GM21717 (cell line): ENCODE data around the gene NCS1.

Experiments used
- ATAC-seq: cut with Tn5 transposase; IDR thresholded peaks from one replicate; pipeline ENCODE4 v1.9.1; 2021; ENCODE audit warnings: mild to moderate bottlenecking, moderate library complexity; ENCODE audit not compliant: unreplicated experiment

The NCS1 gene

DNA sequence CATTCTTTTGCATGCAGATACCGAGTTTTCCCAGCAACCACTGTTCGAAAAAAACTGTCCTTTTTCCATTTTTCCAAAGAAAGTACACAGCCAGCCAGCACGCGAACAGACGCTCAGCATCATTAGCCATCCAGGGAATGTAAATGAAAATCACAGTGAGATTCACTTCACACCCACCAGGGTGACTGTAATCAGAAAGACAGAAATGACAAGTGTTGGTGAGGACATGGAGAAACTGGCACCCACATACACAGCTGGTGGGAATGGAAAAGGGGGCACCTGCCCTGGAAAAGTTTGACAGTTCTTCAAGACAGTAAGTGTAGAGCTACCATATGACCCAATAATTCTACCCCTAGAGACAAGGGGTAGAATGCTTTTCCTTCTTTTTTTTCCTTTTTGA is 25.0 kb upstream of the NCS1 start:
- no peak for ATAC-seq

DNA sequence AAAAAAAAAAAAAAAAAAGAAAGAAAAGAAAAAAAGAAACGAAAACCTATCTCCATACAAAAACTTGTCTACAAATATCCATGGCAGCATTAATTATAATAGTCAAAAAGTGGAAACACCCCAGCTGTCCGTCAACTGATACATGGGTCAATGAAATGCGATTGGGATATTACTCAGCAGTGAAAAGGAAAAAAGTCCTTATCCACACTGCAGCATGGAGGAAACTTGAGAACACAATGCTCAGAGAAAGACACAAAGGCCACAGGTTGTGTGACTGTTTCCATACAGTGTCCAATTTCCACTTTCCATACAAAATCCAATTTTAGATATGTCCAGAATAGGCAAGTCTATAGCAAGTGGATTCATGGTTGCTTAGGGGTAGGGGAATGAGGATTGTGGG is 24.3 kb upstream of the NCS1 start:
- ATAC-seq = no peak

DNA sequence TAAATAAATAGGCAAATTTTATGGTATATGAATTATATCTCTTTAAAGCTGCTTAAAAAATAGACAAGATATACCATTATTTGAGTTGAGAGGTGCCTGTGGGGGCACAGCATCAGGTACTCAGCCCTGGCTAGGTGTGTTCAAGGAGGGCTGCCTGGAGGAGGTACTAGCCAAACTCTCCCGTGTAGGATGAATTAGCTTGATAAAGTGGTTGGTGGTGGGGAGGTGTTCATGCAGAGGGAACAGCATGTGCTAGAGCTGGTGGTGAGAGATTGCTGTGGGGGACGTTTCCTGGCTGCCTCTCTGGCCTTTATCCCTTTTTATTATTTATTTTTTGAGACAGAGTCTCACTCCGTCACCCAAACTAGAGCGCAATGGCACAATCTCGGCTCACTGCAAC is 23.2 kb upstream of the NCS1 start:
- no peak for ATAC-seq

DNA sequence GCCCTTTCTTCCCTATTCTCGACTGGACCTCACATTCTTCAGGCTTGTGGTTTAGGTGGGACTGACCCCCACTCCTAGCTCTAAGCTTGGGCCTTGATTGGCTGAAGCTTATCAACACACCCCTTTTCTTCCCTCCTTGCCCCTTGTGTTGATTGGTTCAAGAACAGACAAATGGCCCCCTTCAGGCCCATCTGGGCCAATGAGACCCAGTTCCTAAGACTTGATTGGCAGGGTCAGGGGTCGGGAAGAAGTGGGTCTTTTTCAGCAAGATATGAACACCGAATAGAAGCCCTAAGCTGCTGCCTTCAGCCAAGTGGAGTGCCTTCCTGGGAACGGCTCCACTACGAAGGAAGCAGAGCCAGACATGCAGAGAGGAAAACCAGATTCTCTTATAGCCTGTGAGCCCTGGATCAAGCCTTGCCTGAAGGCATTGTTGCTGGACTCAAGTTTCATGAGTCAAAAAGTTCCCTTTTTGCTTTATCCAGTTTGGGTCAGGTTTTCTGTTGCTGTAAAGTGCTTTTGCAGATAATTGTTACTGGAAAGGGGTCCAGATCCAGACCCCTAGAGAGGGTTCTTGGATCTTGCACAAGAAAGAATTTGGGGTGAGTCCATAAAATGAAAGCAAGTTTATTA is 22.4 kb upstream of the NCS1 start:
- ATAC-seq = no peak

DNA sequence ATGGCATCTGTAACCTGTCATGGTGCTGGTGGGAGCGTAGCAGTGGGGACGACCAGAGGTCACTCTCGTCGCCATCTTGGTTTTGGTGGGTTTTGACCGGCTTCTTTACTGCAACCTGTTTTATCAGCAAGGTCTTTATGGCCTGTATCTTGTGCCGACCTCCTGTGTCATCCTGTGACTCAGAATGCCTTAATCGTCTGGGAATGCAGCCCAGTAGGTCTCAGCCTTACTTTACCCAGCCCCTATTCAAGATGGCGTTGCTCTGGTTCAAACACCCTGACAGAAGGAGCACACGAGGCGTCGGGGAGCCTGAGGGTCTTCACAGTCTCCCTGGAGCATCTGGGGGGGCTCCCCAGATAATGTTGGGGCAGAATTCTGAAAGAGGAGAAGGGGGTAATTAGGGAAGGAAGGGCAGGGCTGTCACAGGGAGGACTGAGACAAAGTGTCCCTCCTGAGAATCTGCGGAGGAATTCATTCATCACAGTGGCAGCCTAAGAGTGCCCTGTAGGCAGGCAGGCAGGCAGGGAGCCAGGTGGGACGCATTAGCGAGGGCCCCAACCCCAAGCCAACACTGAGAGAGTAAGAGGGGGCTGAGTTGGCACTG is 21.3 kb upstream of the NCS1 start:
- no peak for ATAC-seq

DNA sequence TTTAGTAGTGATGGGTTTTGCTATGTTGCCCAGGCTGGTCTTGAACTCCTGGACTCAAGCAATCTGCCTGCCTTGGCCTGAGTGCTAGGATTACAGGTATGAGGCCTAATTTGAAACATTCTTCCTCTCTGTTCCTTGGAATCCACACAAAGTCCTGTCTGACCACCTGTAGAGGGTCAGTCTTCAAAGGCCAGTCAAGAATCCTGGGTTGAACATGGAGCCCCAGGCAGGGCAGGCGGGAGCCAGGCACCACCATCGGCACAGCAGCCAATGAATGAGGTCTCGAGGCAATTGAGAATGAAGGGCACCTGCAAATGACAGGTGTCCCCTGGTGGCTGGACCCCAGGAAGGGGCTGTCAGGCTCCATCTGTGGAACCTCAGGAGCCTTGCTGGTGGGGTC is 17.4 kb upstream of the NCS1 start:
- ATAC-seq = no peak

DNA sequence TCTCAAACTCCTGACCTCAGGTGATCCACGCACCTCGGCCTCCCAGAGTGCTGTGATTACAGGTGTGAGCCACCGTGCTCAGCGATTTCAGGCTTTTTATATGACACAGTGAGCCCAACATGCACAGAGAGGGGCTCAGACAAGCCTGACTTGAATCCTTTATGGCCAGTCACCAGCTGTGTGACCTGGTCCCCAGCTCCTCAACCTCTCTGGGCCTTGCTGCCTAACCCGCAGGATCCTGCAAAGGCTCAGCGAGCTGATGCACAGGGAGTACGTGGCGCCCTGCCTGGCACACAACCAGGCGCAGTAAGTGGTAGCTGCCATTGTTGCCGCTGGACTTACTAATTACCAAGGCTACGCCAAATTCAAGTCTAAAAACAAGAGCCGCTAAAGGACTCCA is 16.6 kb upstream of the NCS1 start:
- no peak for ATAC-seq

DNA sequence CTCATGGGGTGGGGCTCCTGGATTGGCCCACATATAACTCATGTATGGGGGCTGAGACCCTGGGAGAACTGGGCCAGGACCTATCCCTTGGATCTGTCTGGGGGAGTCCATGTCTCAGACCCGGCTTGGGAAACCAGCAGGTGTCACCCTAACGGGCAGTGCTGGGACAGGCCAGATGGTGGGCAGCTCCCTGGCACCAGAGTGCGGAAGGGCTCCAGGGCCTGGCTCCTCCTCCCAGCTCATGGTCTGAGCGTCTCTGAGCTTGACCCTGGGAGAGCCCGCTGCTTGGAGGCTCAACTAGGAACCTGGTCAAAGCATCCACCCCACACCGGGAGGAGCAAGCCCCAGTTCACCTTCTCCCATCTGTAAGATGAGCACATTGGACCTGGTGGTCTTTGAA is 15.5 kb upstream of the NCS1 start:
- ATAC-seq = no peak

DNA sequence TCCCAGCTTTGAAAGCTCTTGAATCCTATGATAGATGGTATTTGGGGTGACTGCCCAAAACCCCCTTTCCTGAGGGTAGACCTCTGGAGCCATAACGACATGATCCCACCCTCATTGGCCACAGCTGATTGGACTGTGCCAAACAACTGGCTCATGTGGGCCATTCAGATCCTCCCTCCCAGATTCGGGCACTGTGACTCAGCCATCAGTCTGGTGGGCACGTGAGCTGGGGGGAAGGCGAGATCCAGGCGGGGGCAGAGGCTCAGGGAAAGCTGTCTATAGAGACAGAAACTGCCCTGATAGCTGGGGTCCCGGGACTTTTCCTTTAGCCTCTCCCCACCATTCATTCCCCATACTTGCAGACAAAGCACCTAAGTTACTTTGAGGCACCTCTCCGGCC is 15.1 kb upstream of the NCS1 start:
- ATAC-seq = no peak

DNA sequence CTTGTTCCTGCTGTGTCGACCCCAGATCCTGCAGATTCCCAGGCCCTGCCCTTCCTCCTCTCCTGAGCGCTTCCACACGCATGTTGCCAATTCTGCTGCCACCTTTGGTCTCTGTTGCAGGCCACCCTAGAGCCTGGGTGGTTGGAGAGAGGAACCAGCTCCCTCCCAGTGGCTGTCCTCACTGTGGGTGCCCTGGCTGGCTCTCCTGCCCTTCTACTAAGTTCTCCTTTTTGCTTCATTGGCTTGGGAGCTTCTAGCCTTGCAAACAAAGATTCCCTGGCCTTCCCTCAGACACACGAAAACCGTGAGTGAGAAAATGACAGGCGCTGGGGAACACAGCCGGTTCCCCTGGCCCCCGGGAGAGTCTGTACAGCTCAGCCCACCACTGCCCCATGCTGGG is 14.2 kb upstream of the NCS1 start:
- ATAC-seq = no peak

DNA sequence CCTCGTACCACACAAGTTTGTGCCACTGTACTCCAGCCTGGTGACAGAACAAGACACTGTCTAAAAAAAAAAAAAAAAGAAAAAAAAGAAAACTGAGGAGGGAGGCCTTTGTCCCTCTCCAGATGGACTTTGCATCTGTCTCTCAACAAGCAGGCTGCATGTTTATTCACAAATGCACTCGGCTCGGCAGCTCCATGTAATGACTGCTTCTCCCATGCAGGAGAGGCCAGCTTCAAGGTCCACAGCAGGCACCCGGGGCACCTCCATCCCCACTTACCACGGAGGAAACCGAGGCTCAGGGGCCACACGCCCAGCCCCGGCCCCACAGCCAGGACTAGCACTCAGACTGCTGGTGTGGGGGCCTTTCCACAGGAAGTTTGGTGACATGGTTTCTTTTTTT is 13.1 kb upstream of the NCS1 start:
- no peak for ATAC-seq

DNA sequence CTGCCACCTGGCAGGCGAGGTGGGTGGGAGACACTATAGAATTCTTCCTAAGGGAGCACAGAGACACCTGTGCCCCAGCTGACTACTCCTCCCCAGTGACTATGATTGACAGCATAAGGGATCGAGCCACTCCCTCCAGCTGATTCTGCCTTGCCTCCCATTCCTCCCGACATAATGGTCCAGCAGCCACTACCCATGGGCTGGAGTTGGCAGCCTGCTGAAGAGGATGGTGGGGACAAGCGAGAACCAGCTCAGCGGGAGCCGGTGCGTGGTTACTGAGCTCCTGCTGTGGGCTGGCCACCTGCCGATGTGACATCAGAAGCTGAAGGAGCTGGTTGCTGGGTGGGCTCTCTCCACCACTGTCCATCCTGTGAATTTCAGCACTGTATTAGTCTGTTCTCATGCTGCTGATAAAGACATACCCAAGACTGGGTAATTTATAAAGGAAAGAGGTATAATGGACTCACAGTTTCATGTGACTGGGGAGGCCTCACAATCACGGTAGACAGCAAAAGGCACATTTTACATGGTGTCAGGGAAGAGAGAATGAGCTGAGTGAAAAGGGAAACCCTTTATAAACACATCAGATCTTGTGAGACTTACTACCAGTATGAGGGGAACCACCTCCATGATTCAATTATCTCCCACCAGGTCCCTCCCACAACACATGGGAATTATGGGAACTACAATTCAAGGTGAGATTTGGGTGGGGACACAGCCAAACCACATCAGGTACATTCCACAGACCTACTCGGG is 12.1 kb upstream of the NCS1 start:
- no peak for ATAC-seq

DNA sequence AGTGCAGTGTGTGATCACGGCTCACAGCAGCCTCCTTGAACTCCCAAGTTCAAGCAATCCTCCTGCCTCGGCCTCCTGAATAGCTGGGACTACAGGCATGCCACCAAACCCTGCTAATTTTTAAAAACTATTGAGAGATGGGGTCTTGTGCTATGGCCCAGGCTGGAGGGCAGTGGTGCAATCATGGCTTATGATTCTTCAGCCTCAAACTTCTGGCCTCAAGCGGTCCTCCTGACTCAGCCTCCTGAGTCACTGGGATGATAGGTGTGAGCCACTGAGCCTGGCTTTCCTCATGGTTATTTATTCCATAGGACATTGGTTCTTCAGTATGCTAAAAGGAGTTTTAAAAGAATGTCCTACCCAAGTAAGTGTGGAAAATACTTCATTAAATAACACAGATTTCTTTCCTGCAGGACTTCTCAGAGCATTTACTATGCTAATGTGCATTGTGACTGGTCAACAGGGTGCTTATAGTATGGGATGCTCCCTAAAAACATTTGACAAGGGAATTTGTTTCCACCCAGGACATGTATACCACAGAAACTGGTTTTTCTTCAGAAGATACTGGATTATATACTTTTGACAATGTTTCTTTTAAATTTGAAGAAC is 11.2 kb upstream of the NCS1 start:
- ATAC-seq = no peak

DNA sequence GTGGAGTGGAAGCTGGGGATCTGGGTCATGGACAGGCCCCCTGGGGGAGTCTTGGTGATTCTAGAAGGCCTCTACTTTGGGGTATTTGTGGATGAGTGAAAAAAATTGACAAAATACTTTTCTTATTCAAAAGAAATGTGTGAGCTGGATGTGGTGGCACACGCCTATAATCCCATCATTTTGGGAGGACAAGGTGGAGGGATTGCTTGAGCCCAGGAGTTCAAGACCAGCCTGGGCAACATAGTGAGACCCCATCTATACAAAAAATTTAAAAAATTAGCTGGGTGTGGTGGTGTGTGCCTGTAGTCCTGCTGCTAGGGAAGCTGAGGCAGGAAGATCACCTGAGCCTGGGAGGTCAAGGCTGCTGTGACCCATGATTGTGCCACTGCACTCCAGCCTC is 6.6 kb upstream of the NCS1 start:
- ATAC-seq = no peak

DNA sequence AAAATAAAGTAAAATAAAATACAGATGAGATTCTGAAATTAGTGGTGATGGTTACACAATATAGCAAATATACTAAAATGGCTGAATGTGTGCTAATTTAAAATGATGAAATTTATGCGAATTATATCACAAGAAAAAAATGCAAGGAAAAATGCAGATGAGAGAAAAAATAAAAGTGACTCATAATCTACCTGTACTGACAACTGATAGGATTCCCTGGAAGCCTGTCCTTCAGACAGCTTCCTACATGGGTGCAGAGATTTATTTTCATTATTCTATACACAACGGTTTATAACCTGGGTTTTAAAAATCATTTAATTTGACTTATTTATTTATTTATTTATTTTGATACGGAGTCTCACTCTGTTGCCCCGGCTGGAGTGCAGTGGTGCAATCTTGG is 5.8 kb upstream of the NCS1 start:
- no peak for ATAC-seq

DNA sequence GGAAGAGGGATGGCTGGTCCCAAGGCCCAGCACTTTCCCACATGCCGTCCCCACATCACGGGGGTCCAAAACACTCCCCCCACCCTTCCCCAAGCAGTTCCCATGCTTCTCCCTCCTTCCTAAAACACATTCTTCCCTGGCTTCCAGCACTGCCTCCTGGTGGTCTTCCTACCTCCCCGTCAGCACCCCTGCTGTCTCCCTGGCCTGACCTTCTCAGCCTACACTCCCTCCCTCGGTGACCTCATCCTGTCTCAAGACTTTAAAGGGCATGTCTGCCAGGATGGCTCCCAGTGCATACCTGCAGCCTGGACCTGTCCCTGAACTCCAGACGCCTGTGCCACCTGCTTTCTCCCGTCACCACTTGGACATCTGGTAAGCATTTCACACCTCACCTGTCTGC is 4.3 kb upstream of the NCS1 start:
- no peak for ATAC-seq

DNA sequence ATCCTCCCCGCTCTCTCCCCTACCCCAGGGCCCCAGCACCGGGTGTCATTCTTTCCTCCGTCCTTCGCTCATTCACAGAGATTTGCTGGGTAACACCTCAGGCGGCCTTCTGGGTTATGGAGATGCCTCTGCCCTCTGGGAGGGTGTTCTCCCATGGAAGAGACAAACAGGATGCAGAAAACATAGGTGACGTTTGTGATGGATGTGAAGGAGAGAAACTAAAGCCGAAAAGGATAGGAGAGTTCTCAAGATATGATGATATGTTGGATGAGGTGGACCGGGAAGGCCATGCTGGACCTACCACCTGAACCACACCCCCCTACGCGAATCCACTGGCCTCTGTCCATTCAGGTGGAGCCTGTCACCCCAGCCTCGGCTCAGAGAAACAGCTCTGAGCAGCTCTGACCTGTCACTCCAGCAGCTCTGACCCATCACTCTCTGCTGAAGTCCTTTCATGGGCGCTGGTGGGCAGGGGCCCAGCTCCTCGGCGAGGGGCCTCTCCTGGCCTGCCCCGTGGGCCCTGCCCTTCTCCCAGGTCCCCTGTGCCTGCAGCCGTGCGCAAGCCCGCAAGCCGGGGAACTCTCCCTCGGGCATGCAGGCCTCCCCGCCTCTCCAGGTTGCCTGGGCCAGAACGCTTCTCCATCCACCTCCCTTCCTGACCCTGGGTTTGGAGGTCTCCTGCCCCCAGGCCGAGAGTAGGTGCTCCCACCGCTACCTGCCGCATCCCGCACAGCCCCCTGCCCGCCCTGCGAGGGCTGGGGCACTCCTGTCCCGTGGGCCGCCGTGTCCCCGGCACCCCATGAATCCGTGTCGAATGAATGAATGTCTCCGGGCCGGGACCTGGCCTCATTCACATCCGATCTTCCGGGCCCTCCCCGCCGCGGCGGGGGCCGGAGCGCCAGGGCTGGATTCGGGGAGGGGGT is 717 bp upstream of the NCS1 start:
- ATAC-seq = no peak

DNA sequence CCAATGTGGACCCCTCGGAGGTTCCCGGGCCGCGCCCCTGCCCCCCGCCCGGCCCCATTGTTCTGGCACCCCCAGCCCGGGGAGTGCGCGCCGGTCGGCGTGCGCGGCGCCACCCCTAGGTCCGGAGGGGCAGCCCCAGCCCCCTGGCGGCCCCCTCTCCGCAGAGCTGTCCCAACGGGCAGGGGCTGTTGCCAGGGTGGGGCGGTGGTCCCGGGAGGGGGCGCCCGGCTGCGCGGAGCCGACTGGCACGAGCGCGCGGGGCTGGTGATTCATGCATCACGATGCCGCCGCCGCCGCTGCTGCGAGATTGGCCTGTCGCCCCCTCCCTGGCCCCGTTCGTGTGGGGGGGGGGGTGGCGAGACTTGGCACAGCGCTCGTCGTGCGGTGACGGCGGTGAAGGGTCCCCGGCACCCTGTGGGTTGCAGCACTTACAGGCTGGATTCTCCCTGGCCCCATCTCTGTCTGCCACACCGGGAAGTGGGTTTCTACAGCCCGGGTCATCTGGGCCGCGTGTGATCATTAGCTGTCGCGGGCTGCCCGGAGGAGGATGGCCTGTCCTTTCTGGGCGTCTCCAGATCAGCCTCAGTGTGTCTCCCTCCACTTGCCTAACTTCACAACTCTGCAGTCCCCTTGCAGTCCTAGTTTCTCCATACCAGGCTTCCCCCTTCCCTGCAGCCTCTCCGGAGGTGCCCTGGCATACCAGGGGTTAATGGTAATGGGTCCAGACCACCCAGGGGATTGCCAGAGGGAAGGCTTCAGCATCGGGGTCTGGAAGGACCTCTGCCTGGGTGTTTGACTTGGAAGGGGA is 858 bp downstream of the NCS1 start:
- no peak for ATAC-seq

DNA sequence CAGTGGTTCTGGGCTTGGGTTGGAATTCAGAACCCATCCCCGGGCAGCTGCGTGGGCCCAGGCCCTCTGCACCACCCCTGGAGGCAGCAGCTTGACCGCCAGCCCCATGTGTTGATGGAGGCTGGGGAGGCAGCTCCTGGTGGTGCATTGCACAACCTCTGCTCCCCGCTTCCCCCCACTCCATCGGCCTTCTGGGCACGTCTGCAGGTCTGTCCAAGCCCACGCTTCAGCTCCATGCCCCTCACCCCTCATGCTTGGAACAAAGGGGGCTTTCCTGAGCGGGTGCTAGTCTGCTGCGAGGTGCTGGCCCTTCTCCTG is 1.4 kb downstream of the NCS1 start:
- ATAC-seq = no peak

DNA sequence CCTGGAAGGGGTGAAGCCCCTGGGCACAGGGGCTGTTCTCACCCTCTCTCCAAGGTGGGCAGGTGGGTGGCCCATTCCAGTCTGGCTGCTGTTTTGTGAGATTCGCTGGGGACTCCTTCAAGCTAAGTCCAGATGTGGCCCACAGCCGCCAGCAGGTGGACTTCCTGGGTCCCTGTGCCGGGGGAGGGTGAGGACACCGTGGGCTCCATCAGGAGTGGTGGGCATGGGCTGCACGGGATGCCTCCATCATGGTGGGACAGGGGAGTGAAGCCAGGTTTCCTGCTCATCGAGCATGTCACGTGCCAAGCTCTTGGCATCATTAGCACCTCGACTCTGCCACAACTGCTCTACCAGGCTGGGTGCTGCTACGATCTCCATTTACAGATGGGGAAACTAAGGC is 1.8 kb downstream of the NCS1 start:
- ATAC-seq = no peak
